Psoas muscle (tissue), 8 donors: ENCODE data around the gene SOHLH1. TPM values are rescaled to one million over a fixed set of nuclear protein-coding genes. Genes with fewer than 3 reads are reported as not detected.

Experiments used
- ATAC-seq, 4 donors: fragments of 200-7000 bp; cut with Tn5 transposase; one replicate each; pipeline ENCODE4 v1.9.1; 2020; ENCODE audit warnings: moderate library complexity in 3 of 4, mild to moderate bottlenecking in 2 of 4
- DNase-seq, 2 donors: peaks; one replicate each; pipeline ENCODE4 v3.0.0-alpha.2; 2020
- H3K27ac ChIP-seq: fragments of 200-600 bp; one replicate; pipeline ENCODE4 v1.8.0; 2022
- H3K27me3 ChIP-seq, 3 donors: fragments of 200-600 bp in 1 of 3; one replicate each; pipeline versions ENCODE4 v1.6.1 to v1.8.0; 2013 to 2022; ENCODE audit warnings: low read length in 2 of 3, mild to moderate bottlenecking in 2 of 3, moderate library complexity in 1 of 3; ENCODE audit not compliant: insufficient read depth in 3 of 3
- H3K36me3 ChIP-seq, 2 donors: fragments of 200-600 bp in 1 of 2; one replicate each; pipeline versions ENCODE4 v1.6.1 to v1.8.0; 2013 to 2022; ENCODE audit warnings: low read depth in 1 of 2, mild to moderate bottlenecking in 1 of 2, moderate library complexity in 1 of 2; ENCODE audit not compliant: insufficient read depth in 1 of 2
- H3K4me1 ChIP-seq: fragments of 200-600 bp; one replicate; pipeline ENCODE4 v1.8.0; 2022
- H3K4me3 ChIP-seq: fragments of 200-600 bp; one replicate; pipeline ENCODE4 v1.8.0; 2022; ENCODE audit warnings: mild to moderate bottlenecking
- H3K9me3 ChIP-seq: fragments of 200-600 bp; one replicate; pipeline ENCODE4 v1.8.0; 2022
- CTCF ChIP-seq: fragments of 200-600 bp; IDR thresholded peaks from one replicate; pipeline ENCODE4 v1.8.0; 2022; ENCODE audit warnings: antibody characterized with exemption
- WGBS, 3 donors: extraction: QIAGEN DNeasy Blood & Tissue Kit; methylation state at CpG; one replicate each; pipeline versions ENCODE4 v1.1.6 to v1.1.7; 2013; 5-methylcytosine and 5-hydroxymethylcytosine counted together
- intact Hi-C, 2 donors: fragments of 100-400 bp; cut with DNase I; formaldehyde crosslinking; loops; one replicate each; pipeline versions ENCODE4 v1.11.0 to v1.14.2; 2022
- polyA plus RNA-seq, 3 donors: library from polyadenylated mRNA; stranded (reverse); fragments of 200-250 nt; gene quantifications; one replicate each; pipeline ENCODE4 v1.2.3, GENCODE V29; 2013
- total RNA-seq, 4 donors: library from RNA; stranded (reverse); fragmentation: NEBNext Ultra II Directional in 2 of 4; extraction: Animal tissue kit (Norgen Biotek cat#: 25700) in 2 of 4; gene quantifications; one replicate each; pipeline versions ENCODE4 v1.2.1 to v1.2.4, GENCODE V29; 2021 to 2023
- donor health status: healthy with polysubstance abuse.
- donor health status: DM: no; HTN: no; CAD: no; lungs with moderate emphysema.
- donor health status: Bipolar disorder and iron deficiency.
- donor health status: healthy.
- donor health status: DM: yes; HTN: yes; CAD: no.
- donor health status: DM: no; HTN: no; CAD: no.
- donor health status: DM: no; HTN: no; CAD: no.
- donor health status: DM: yes; HTN: yes; CAD: no.

Gene SOHLH1
- total and polyA plus RNA-seq, 7 donors, result not detected

- Histone ChIP-seq H3K27me3 (peaks cover 0 to 11% (median 5%) of the 10 kb centered on the region in 3 donors), H3K27ac (no peak within 1 kb of the TSS), H3K36me3 (no peaks in the 10 kb centered on the region), H3K9me3 (no peaks in the 10 kb centered on the region), H3K4me3 (peak within 1 kb of the TSS; percentile 50), H3K4me1 (peaks cover 6% of the 10 kb centered on the region)
- peak; percentile 93 for TF ChIP-seq CTCF
- 12 to 17% (median 14%) methylated on average over 49 to 66 of the region's 66 CpGs for WGBS, 3 donors
- DNase-seq, result peak; percentile 51 to 70
- intact Hi-C loops, result loop anchor here in 1 of 2 donors (5.0 to 10.0 kb wide), 2 partner anchors 263 to 420 kb away; partner anchors contain the start of gene UBAC1
- peak; percentile 62 to 87 (median 76) for ATAC-seq
Observed at GRCh38 chr9:135701959-135702721, 2.9 kb upstream of the SOHLH1 start, which contains the start of gene KCNT1. TSS of gene KCNT1 (plus strand) at chr9:135702185. CDS start at chr9:135702259, 74 bp downstream.

GRCh38 chr9:135701067-135701958, 2.0 kb upstream of the SOHLH1 start:
- no peak for TF ChIP-seq CTCF
- intact Hi-C loops, result loop anchor here in 1 of 2 donors (5.0 to 10.0 kb wide), 2 partner anchors 263 to 421 kb away; partner anchors contain the start of gene UBAC1
- Histone ChIP-seq H3K36me3 (no peaks in the 10 kb centered on the region), H3K27me3 (peaks cover 0 to 11% (median 4%) of the 10 kb centered on the region in 3 donors), H3K4me1 (peaks cover 6% of the 10 kb centered on the region), H3K4me3 (peak overlapping the region; percentile 50), H3K27ac (no peak overlapping the region), H3K9me3 (no peaks in the 10 kb centered on the region)
- 26 to 33% (median 31%) methylated on average over 29 to 40 of the region's 40 CpGs for whole genome bisulfite sequencing, 3 donors
- ATAC-seq (no peak), DNase-seq (no peak)

- intact Hi-C loops, result loop anchor here in 1 of 2 donors (5.0 to 10.0 kb wide), 2 partner anchors 264 to 422 kb away; partner anchors contain the start of gene UBAC1
- DNase-seq, result no peak
- 79 to 82% (median 80%) methylated on average over 15 of the region's 15 CpGs for WGBS, 3 donors
- no peaks in the 10 kb centered on the region for H3K9me3 ChIP-seq
- peaks cover 0 to 11% (median 1%) of the 10 kb centered on the region in 3 donors for H3K27me3 ChIP-seq
- H3K4me1 ChIP-seq, result peaks cover 6% of the 10 kb centered on the region
- H3K36me3 ChIP-seq, result no peaks in the 10 kb centered on the region
- H3K4me3 ChIP-seq, result no peak overlapping the region
- no peak for ATAC-seq
- no peak for TF ChIP-seq CTCF
- no peak overlapping the region for H3K27ac ChIP-seq
Observed at GRCh38 chr9:135700525-135700924, 1.2 kb upstream of the SOHLH1 start.

- WGBS, 3 donors, result 78 to 88% (median 88%) methylated on average over 19 of the region's 19 CpGs
- Histone ChIP-seq H3K27me3 (peaks cover 0 to 11% (median 1%) of the 10 kb centered on the region in 3 donors), H3K27ac (no peak overlapping the region), H3K36me3 (no peaks in the 10 kb centered on the region), H3K4me3 (no peak overlapping the region), H3K4me1 (peaks cover 6% of the 10 kb centered on the region), H3K9me3 (no peaks in the 10 kb centered on the region)
- TF ChIP-seq CTCF, result no peak
- intact Hi-C loops, result no loop called here
- DNase-seq (no peak), ATAC-seq (no peak)
Observed at GRCh38 chr9:135698767-135699166, 514 bp downstream of the SOHLH1 start.
